ENCODE data around the gene HERC2.

HERC2 gene

GRCh38 chr15:28117432-28117990 lies 204.5 kb downstream of the HERC2 start:
- peaks cover 73% of the 10 kb centered on the region for H3K36me3 ChIP-seq
- DNase-seq: no peak

GRCh38 chr15:28116521-28117431 lies 205.2 kb downstream of the HERC2 start:
- no peak overlapping the region for H3K4me3 ChIP-seq (ENCODE audit: low read depth, low read length)
- H3K36me3 ChIP-seq: peaks cover 80% of the 10 kb centered on the region
- no peaks in the 10 kb centered on the region for H3K9me3 ChIP-seq
- H3K27me3 ChIP-seq: no peaks in the 10 kb centered on the region
- no peak for DNase-seq
- H3K4me1 ChIP-seq: no peaks in the 10 kb centered on the region
- no peak for TF ChIP-seq CTCF (IDR thresholded peaks at IDR 0.05; ENCODE audit: low read depth, low read length)

More at GRCh38 chr15:28117432-28117990, 204.5 kb downstream of the HERC2 start:
- no peaks in the 10 kb centered on the region for H3K4me1 ChIP-seq
- no peak for TF ChIP-seq CTCF (IDR thresholded peaks at IDR 0.05; ENCODE audit: low read depth, low read length)
- H3K9me3 ChIP-seq: no peaks in the 10 kb centered on the region
- H3K4me3 ChIP-seq (ENCODE audit: low read depth, low read length): no peak overlapping the region
- no peaks in the 10 kb centered on the region for H3K27me3 ChIP-seq

DNA sequence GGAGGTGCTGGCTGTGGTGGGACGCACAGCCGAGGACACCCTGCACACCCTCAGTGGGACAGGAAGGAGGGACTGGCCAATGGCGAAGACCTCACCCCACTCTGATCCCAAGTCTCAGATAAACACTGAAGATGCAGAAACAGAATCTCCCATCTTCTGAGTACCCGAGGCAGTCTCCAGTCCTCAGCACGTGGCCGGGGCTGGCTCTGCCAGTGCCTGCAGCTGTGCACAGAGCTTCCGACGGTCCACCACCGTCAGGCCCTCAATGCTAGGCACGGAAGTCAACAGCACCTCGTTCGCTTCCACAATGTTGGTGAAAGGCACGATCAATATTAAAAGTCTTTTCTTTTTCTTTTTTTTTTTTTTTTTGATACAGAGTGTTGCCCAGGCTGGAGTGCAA lies 206.1 kb downstream of the HERC2 start:
- H3K27me3 ChIP-seq: no peaks in the 10 kb centered on the region
- no peaks in the 10 kb centered on the region for H3K9me3 ChIP-seq
- H3K4me1 ChIP-seq: no peaks in the 10 kb centered on the region
- DNase-seq: no peak
- H3K4me3 ChIP-seq (ENCODE audit: low read depth, low read length): no peak overlapping the region
- TF ChIP-seq CTCF (IDR thresholded peaks at IDR 0.05; ENCODE audit: low read depth, low read length): no peak
- H3K36me3 ChIP-seq: peaks cover 79% of the 10 kb centered on the region

DNA sequence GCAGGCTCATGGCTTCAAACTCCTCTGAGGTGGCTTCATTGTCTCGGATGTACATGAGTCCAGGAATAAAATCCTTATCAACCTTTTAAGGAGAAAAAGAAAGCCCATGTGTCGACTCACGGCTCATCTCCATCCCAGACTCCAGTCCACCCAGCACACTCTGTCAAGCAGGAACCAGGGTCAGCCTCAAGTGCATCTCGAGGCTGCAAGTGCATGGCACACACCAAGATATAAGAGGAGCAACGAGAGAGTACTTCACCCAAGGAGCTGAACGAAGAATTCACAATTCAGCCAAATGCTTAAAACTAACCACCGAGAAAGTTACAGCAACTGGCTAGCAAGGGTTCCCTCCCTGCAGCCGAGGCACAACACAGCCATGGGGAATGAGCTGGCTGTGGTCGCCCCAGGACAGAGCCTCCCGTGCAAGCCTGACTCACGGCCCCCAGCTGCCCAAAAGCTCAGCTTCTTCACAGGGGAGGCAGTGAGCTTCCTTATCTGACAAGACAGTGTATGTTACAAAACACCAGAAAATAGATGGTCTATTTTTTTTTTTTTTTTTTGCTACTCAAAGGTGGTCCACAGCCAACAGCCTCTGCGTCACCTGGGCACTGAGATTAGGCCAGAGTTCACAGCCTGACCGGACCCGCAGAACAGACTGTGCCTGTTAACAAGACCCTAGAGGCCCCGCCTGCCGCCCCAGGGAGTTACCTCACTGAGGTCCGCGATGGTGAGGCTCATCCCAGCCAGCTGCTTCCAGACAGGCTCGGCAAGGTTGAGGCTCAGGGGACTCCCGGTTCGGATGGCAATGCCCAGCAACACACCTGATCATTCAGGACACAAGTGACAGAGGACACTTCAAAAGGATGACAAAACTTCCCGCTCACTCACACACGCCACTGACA lies 207.0 kb downstream of the HERC2 start:
- no peaks in the 10 kb centered on the region for H3K27me3 ChIP-seq
- no peak for TF ChIP-seq CTCF (IDR thresholded peaks at IDR 0.05; ENCODE audit: low read depth, low read length)
- no peaks in the 10 kb centered on the region for H3K4me1 ChIP-seq
- H3K9me3 ChIP-seq: no peaks in the 10 kb centered on the region
- H3K4me3 ChIP-seq (ENCODE audit: low read depth, low read length): no peak overlapping the region
- no peak for DNase-seq
- peaks cover 72% of the 10 kb centered on the region for H3K36me3 ChIP-seq

GRCh38 chr15:28114114-28114455 lies 207.9 kb downstream of the HERC2 start:
- Histone ChIP-seq H3K4me3 (ENCODE audit: low read depth, low read length) (no peak overlapping the region), H3K27me3 (no peaks in the 10 kb centered on the region), H3K36me3 (peaks cover 67% of the 10 kb centered on the region), H3K9me3 (no peaks in the 10 kb centered on the region), H3K4me1 (no peaks in the 10 kb centered on the region)
- no peak for TF ChIP-seq CTCF (IDR thresholded peaks at IDR 0.05; ENCODE audit: low read depth, low read length)
- no peak for DNase-seq
